ENCODE measurements around the gene RAPGEF4.

RAPGEF4 gene

GRCh38 chr2:173001664-173002604, 266.3 kb downstream of the RAPGEF4 start:
- no peak overlapping the region for H3K4me3 ChIP-seq (IDR thresholded peaks at IDR 0.05; ENCODE audit: insufficient read depth, low read depth, low read length)
- H4K20me1 ChIP-seq (ENCODE audit: insufficient read depth) = no peaks in the 10 kb centered on the region
- H3K9ac ChIP-seq = no peak overlapping the region
- H3K36me3 ChIP-seq (ENCODE audit: insufficient read depth) = no peaks in the 10 kb centered on the region
- H2AFZ ChIP-seq (ENCODE audit: low read depth) = no peak overlapping the region
- no peak overlapping the region for H3K4me2 ChIP-seq
- TF ChIP-seq CTCF (conservative IDR thresholded peaks at IDR 0.05; ENCODE audit: low read depth, low read length) = no peak
- no peak overlapping the region for H3K27ac ChIP-seq
- no peaks in the 10 kb centered on the region for H3K79me2 ChIP-seq (ENCODE audit: insufficient read depth, low read depth)
- no peaks in the 10 kb centered on the region for H3K4me1 ChIP-seq (ENCODE audit: low read depth, poor library complexity, severe bottlenecking)
- H3K27me3 ChIP-seq (ENCODE audit: insufficient read depth, low read depth) = no peaks in the 10 kb centered on the region

- Histone ChIP-seq H3K4me1 (ENCODE audit: low read depth, poor library complexity, severe bottlenecking) (no peaks in the 10 kb centered on the region), H2AFZ (ENCODE audit: low read depth) (no peak overlapping the region), H3K27ac (no peak overlapping the region), H3K9ac (no peak overlapping the region), H3K4me3 (IDR thresholded peaks at IDR 0.05; ENCODE audit: insufficient read depth, low read depth, low read length) (no peak overlapping the region), H3K79me2 (ENCODE audit: insufficient read depth, low read depth) (no peaks in the 10 kb centered on the region), H3K36me3 (ENCODE audit: insufficient read depth) (no peaks in the 10 kb centered on the region), H3K27me3 (ENCODE audit: insufficient read depth, low read depth) (no peaks in the 10 kb centered on the region), H3K4me2 (no peak overlapping the region), H4K20me1 (ENCODE audit: insufficient read depth) (no peaks in the 10 kb centered on the region)
- TF ChIP-seq CTCF (conservative IDR thresholded peaks at IDR 0.05; ENCODE audit: low read depth, low read length) = no peak
Measured at GRCh38 chr2:173002751-173003541, 267.3 kb downstream of the RAPGEF4 start.

GRCh38 chr2:173008786-173009185, 273.1 kb downstream of the RAPGEF4 start:
- Histone ChIP-seq H3K36me3 (ENCODE audit: insufficient read depth) (no peaks in the 10 kb centered on the region), H3K4me1 (ENCODE audit: low read depth, poor library complexity, severe bottlenecking) (no peaks in the 10 kb centered on the region), H3K27ac (no peak overlapping the region), H3K9ac (no peak overlapping the region), H3K79me2 (ENCODE audit: insufficient read depth, low read depth) (no peaks in the 10 kb centered on the region), H2AFZ (ENCODE audit: low read depth) (no peak overlapping the region), H3K4me2 (no peak overlapping the region), H3K27me3 (ENCODE audit: insufficient read depth, low read depth) (no peaks in the 10 kb centered on the region), H4K20me1 (ENCODE audit: insufficient read depth) (no peaks in the 10 kb centered on the region), H3K4me3 (IDR thresholded peaks at IDR 0.05; ENCODE audit: insufficient read depth, low read depth, low read length) (no peak overlapping the region)
- no peak for TF ChIP-seq CTCF (conservative IDR thresholded peaks at IDR 0.05; ENCODE audit: low read depth, low read length)

GRCh38 chr2:173010233-173010632, 274.6 kb downstream of the RAPGEF4 start:
- Histone ChIP-seq H3K27me3 (ENCODE audit: insufficient read depth, low read depth) (no peaks in the 10 kb centered on the region), H3K79me2 (ENCODE audit: insufficient read depth, low read depth) (no peaks in the 10 kb centered on the region), H3K4me3 (IDR thresholded peaks at IDR 0.05; ENCODE audit: insufficient read depth, low read depth, low read length) (no peak overlapping the region), H3K4me2 (no peak overlapping the region), H2AFZ (ENCODE audit: low read depth) (no peak overlapping the region), H3K27ac (no peak overlapping the region), H3K36me3 (ENCODE audit: insufficient read depth) (no peaks in the 10 kb centered on the region), H4K20me1 (ENCODE audit: insufficient read depth) (no peaks in the 10 kb centered on the region), H3K9ac (no peak overlapping the region), H3K4me1 (ENCODE audit: low read depth, poor library complexity, severe bottlenecking) (no peaks in the 10 kb centered on the region)
- no peak for TF ChIP-seq CTCF (conservative IDR thresholded peaks at IDR 0.05; ENCODE audit: low read depth, low read length)

Measured in KMS-11 (cell line).